H9 (cell line): Measurements from ENCODE around the gene DAND5. TPM values are rescaled to one million over a fixed set of nuclear protein-coding genes. Genes with fewer than 3 reads are reported as not detected.

Source experiments
- DNase-seq: peaks from one replicate; pipeline ENCODE4 v3.0.0-alpha.2; 2017
- H2AFZ ChIP-seq: one replicate; pipeline ENCODE4 v1.6.1; 2013; ENCODE audit warnings: mild to moderate bottlenecking, low read length, control low read depth, moderate library complexity
- H2AK5ac ChIP-seq: 2 replicates; pipeline ENCODE4 v1.6.1; 2013; ENCODE audit warnings: low read length, control low read depth, mixed read lengths; ENCODE audit not compliant: insufficient read length
- H2BK120ac ChIP-seq: one replicate; pipeline ENCODE4 v1.6.1; 2013; ENCODE audit warnings: low read depth, mild to moderate bottlenecking, low read length, control low read depth, inconsistent platforms; ENCODE audit not compliant: poor library complexity, severe bottlenecking
- H2BK12ac ChIP-seq: 2 replicates; pipeline ENCODE4 v1.6.1; 2013; ENCODE audit warnings: low read length, control low read depth, mixed read lengths, low read depth; ENCODE audit not compliant: insufficient read length
- H2BK15ac ChIP-seq: 2 replicates; pipeline ENCODE4 v1.6.1; 2013; ENCODE audit warnings: low read depth, low read length, control low read depth
- H2BK20ac ChIP-seq: one replicate; pipeline ENCODE4 v1.6.1; 2013; ENCODE audit warnings: low read depth, mild to moderate bottlenecking, low read length, control low read depth, inconsistent platforms; ENCODE audit not compliant: poor library complexity, severe bottlenecking
- H2BK5ac ChIP-seq: 2 replicates; pipeline ENCODE4 v1.6.1; 2013; ENCODE audit warnings: low read length, control low read depth, mixed read lengths; ENCODE audit not compliant: insufficient read length
- H3K14ac ChIP-seq: 2 replicates; pipeline ENCODE4 v1.6.1; 2013; ENCODE audit warnings: low read length, control low read depth; ENCODE audit not compliant: insufficient read depth
- H3K18ac ChIP-seq: 2 replicates; pipeline ENCODE4 v1.6.1; 2013; ENCODE audit warnings: low read depth, mild to moderate bottlenecking, mixed read lengths, low read length, control low read depth; ENCODE audit not compliant: insufficient read length
- H3K23ac ChIP-seq: 2 replicates; pipeline ENCODE4 v1.6.1; 2013; ENCODE audit warnings: low read length, control low read depth, mixed read lengths, low read depth; ENCODE audit not compliant: insufficient read length
- H3K23me2 ChIP-seq: 2 replicates; pipeline ENCODE4 v1.6.1; 2013; ENCODE audit warnings: low read depth, mild to moderate bottlenecking, mixed read lengths, low read length, control low read depth; ENCODE audit not compliant: insufficient read length, poor library complexity, severe bottlenecking
- H3K27ac ChIP-seq: 2 replicates; pipeline ENCODE4 v1.5.1; 2013; ENCODE audit warnings: low read length, control low read depth, mixed read lengths, low read depth; ENCODE audit not compliant: insufficient read length
- H3K27me3 ChIP-seq: 2 replicates; pipeline ENCODE4 v1.6.1; 2013; ENCODE audit warnings: low read length, control low read depth, inconsistent platforms; ENCODE audit not compliant: insufficient read depth
- H3K4ac ChIP-seq: 2 replicates; pipeline ENCODE4 v1.6.1; 2013; ENCODE audit warnings: low read depth, mild to moderate bottlenecking, control low read depth, inconsistent platforms, low read length, moderate library complexity
- H3K4me1 ChIP-seq: 2 replicates; pipeline ENCODE4 v1.6.1; 2013; ENCODE audit warnings: low read length, control low read depth, inconsistent platforms; ENCODE audit not compliant: insufficient read depth
- H3K4me2 ChIP-seq: 2 replicates; pipeline ENCODE4 v1.6.1; 2013; ENCODE audit warnings: low read length, control low read depth, mixed read lengths; ENCODE audit not compliant: insufficient read length, insufficient read depth
- H3K56ac ChIP-seq: 2 replicates; pipeline ENCODE4 v1.6.1; 2013; ENCODE audit warnings: low read depth, mild to moderate bottlenecking, mixed read lengths, low read length, control low read depth; ENCODE audit not compliant: insufficient read length
- H3K79me1 ChIP-seq: 2 replicates; pipeline ENCODE4 v1.6.1; 2013; ENCODE audit warnings: low read depth, mild to moderate bottlenecking, moderate library complexity, low read length, control low read depth, inconsistent platforms; ENCODE audit not compliant: insufficient read depth, poor library complexity, severe bottlenecking
- H3K79me2 ChIP-seq: 2 replicates; pipeline ENCODE4 v1.6.1; 2013; ENCODE audit warnings: low read length, control low read depth, inconsistent platforms; ENCODE audit not compliant: insufficient read depth
- H3K9ac ChIP-seq: 2 replicates; pipeline ENCODE4 v1.6.1; 2013; ENCODE audit warnings: low read length, control low read depth, mixed read lengths; ENCODE audit not compliant: insufficient read length; ENCODE audit errors: extremely low read depth
- H3K9me3 ChIP-seq: one replicate; pipeline ENCODE4 v1.6.1; 2013; ENCODE audit warnings: low read depth, low read length, inconsistent platforms; ENCODE audit not compliant: control insufficient read depth
- H3T11ph ChIP-seq: one replicate; pipeline ENCODE4 v1.6.1; 2013; ENCODE audit warnings: mild to moderate bottlenecking, low read length, control low read depth, inconsistent platforms
- H4K20me1 ChIP-seq: one replicate; pipeline ENCODE4 v1.6.1; 2013; ENCODE audit not compliant: control insufficient read depth, insufficient read length, insufficient read depth
- H4K5ac ChIP-seq: 2 replicates; pipeline ENCODE4 v1.6.1; 2013; ENCODE audit warnings: low read depth, mild to moderate bottlenecking, mixed read lengths, low read length, control low read depth; ENCODE audit not compliant: insufficient read length
- H4K8ac ChIP-seq: replicated peaks from 2 replicates; pipeline ENCODE4 v1.6.1; 2013; ENCODE audit warnings: low read length, control low read depth, mixed read lengths, low read depth; ENCODE audit not compliant: insufficient read length
- H4K91ac ChIP-seq: 2 replicates; pipeline ENCODE4 v1.6.1; 2013; ENCODE audit warnings: low read depth, mild to moderate bottlenecking, moderate library complexity, mixed read lengths, low read length, control low read depth; ENCODE audit not compliant: insufficient read length
- H3K27ac Mint-ChIP-seq, 3 experiments: 2 replicates in 2 of 3; 3 replicates in 1 of 3; pipeline ENCODE4 v1.8.0; 2020 to 2021; ENCODE audit warnings: mixed read lengths in 3 of 3, mild to moderate bottlenecking in 1 of 3, moderate library complexity in 1 of 3
- H3K27me3 Mint-ChIP-seq: 2 replicates; pipeline ENCODE4 v1.8.0; 2021; ENCODE audit warnings: low read depth, mild to moderate bottlenecking, moderate library complexity, mixed read lengths
- H3K36me3 Mint-ChIP-seq, 3 experiments: 2 replicates in 2 of 3; 3 replicates in 1 of 3; pipeline ENCODE4 v1.8.0; 2020 to 2021; ENCODE audit warnings: low read depth in 3 of 3, mixed read lengths in 3 of 3; ENCODE audit not compliant: insufficient read depth in 1 of 3
- H3K4me1 Mint-ChIP-seq, 2 experiments: 2 replicates each; pipeline ENCODE4 v1.8.0; 2020; ENCODE audit warnings: mixed read lengths in 2 of 2
- H3K4me3 Mint-ChIP-seq, 2 experiments: 2 replicates in 1 of 2; 3 replicates in 1 of 2; pipeline ENCODE4 v1.8.0; 2020 to 2021; ENCODE audit warnings: mild to moderate bottlenecking in 2 of 2, mixed read lengths in 2 of 2, moderate library complexity in 1 of 2
- H3K9me3 Mint-ChIP-seq, 2 experiments: 2 replicates in 1 of 2; 3 replicates in 1 of 2; pipeline ENCODE4 v1.8.0; 2020; ENCODE audit warnings: mild to moderate bottlenecking in 2 of 2, mixed read lengths in 2 of 2, moderate library complexity in 1 of 2
- CTCF ChIP-seq: fragments of 200-600 bp; sonication (generic); conservative IDR thresholded peaks from 3 replicates; pipeline ENCODE4 v1.8.0; 2021; ENCODE audit warnings: antibody characterized with exemption, mild to moderate bottlenecking
- WGBS: extraction: QIAGEN DNeasy Blood & Tissue Kit; methylation state at CpG from one replicate; pipeline ENCODE4 v1.1.7; 2013; ENCODE audit warnings: missing lambda C conversion rate, low lambda C conversion rate, mixed read lengths; ENCODE audit not compliant: insufficient read length; ENCODE audit errors: extremely low coverage; 5-methylcytosine and 5-hydroxymethylcytosine counted together
- total RNA-seq: library from RNA; stranded (reverse); gene quantifications from 2 replicates; pipeline ENCODE4 v1.2.1, GENCODE V29; 2021

The DAND5 gene
- total RNA-seq, 1 experiment from 2014 or later, result 0.11 TPM

- H3K9ac ChIP-seq, result no peak overlapping the region
- peak overlapping the region in 2 of 3 experiments; percentile 78 to 79; a peak in 4 of 7 replicates for H3K27ac Mint-ChIP-seq
- no peak overlapping the region for H3T11ph ChIP-seq
- peaks cover 49 to 65% (median 61%) of the 10 kb centered on the region in 3 experiments for H3K36me3 Mint-ChIP-seq
- peaks cover 7% of the 10 kb centered on the region for H3K23me2 ChIP-seq
- no peak overlapping the region for H2BK20ac ChIP-seq
- no peak overlapping the region for H4K91ac ChIP-seq
- H3K4me3 Mint-ChIP-seq, result peak overlapping the region; percentile 98 to 99
- no peaks in the 10 kb centered on the region for H3K27me3 ChIP-seq
- no peaks in the 10 kb centered on the region for H4K20me1 ChIP-seq
- H2BK120ac ChIP-seq, result no peak overlapping the region
- no peaks in the 10 kb centered on the region; the same call in 1 of the 2 replicates for H3K4me1 ChIP-seq
- no peaks in the 10 kb centered on the region; a peak in 1 of 5 replicates for H3K9me3 Mint-ChIP-seq
- H3K14ac ChIP-seq, result no peak overlapping the region
- H3K4me2 ChIP-seq, result peak overlapping the region; percentile 97
- no peak overlapping the region for H2AFZ ChIP-seq
- H4K8ac ChIP-seq, result no peak overlapping the region
- no peak overlapping the region for H3K27ac ChIP-seq
- H3K79me1 ChIP-seq, result peaks cover 6% of the 10 kb centered on the region
- no peaks in the 10 kb centered on the region; the same call in 1 of the 2 replicates for H3K27me3 Mint-ChIP-seq
- H3K18ac ChIP-seq, result no peak overlapping the region
- no peak overlapping the region for H3K4ac ChIP-seq
- no peak overlapping the region for H2BK5ac ChIP-seq
- H3K4me1 Mint-ChIP-seq, result peaks cover 19 to 41% of the 10 kb centered on the region in 2 experiments
- no peak for DNase-seq
- H3K79me2 ChIP-seq, result peaks cover 6% of the 10 kb centered on the region; the same call in 1 of the 2 replicates
- H2BK15ac ChIP-seq, result no peak overlapping the region
- no CpG with 5 or more reads among the region's 10 CpGs for WGBS
- H3K9me3 ChIP-seq, result no peaks in the 10 kb centered on the region
- no peak overlapping the region for H3K56ac ChIP-seq
- H2AK5ac ChIP-seq, result no peak overlapping the region
- TF ChIP-seq CTCF, result no peak
- H3K23ac ChIP-seq, result no peak overlapping the region
- no peak overlapping the region for H2BK12ac ChIP-seq
- no peak overlapping the region for H4K5ac ChIP-seq
Measured at GRCh38 chr19:12939975-12940423, 29.4 kb upstream of the DAND5 start.
